ENCODE measurements around the gene PALM.

DNA sequence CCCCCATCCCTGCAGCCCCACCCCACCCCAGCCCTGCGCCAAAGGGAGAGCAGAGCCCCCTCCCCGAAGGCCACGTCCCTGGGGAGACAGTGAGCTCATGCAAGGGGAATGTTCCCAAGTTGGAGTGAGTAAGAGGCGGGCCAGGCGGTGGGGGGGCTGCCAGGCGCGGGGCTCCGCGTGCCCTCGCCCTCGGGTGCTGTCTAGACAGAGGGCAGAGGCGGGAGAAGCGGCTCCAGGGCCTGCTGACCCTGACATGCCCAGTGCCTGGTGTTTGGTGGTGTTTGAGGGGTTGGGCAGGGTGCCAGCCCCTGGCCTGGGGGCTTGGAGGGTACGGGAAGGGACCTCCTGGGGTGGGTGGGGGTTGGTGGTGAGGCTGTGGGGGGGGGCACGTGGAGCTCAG is 31.5 kb upstream of the PALM start:
- TF ChIP-seq POLR2AphosphoS5 (IDR thresholded peaks at IDR 0.05; ENCODE audit: low read depth, low read length) (no peak), POLR2A (IDR thresholded peaks at IDR 0.05; ENCODE audit: low read depth, low read length) (no peak)

Data from GM12892 (cell line).